B cell (primary cell): ENCODE data around the gene MIPOL1.

ENCODE experiments used
- EZH2 ChIP-seq: IDR thresholded peaks from 2 replicates; pipeline ENCODE4 v1.6.1; 2012; ENCODE audit warnings: borderline replicate concordance, low read depth, mild to moderate bottlenecking, moderate library complexity, low read length; ENCODE audit not compliant: insufficient read depth, poor library complexity, severe bottlenecking
- TF ChIP-seq, protein P1 (sequence below): fragments of 200-600 bp; IDR thresholded peaks from one replicate; pipeline ENCODE4 v1.8.0; 2022; ENCODE audit warnings: antibody characterized with exemption, mild to moderate bottlenecking

DNA sequence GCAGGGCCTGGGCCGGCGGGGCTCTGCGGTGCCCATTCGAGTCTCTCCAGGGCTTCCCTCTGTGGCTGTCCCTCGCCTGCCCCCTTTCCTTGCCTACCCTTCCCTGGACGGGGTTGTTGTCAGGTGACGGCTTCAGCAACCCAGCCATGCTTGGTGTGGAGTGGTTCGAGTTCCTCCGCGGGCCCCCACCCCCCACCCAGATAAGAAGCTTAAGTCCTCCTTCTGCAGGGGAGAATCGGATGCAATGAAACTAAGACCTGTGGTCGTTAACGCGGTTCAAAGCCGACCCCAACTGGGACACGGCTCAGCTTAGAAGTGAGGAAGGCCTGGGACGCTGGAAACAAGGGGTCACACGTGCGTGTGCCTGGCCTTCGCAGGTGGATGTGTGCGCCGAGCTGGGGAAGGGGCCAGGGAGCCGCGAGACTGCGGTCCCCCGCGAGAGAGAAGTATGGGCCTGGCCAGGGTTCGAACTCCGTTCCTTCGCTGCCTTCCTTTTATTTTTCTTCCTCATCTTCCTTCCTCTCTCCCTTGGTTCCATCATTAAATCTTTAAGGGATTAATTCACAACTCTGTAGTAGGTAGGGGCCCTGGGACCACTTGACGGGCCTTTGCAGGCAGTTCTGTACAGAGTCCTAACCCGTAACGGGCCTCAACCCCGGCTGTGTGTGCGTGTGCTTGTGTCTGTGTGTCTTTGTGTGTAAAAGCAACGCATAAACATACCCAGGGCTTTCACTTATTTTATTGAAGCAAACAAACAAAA, 401.2 kb downstream of the MIPOL1 start:
- TF ChIP-seq, protein P1, sequence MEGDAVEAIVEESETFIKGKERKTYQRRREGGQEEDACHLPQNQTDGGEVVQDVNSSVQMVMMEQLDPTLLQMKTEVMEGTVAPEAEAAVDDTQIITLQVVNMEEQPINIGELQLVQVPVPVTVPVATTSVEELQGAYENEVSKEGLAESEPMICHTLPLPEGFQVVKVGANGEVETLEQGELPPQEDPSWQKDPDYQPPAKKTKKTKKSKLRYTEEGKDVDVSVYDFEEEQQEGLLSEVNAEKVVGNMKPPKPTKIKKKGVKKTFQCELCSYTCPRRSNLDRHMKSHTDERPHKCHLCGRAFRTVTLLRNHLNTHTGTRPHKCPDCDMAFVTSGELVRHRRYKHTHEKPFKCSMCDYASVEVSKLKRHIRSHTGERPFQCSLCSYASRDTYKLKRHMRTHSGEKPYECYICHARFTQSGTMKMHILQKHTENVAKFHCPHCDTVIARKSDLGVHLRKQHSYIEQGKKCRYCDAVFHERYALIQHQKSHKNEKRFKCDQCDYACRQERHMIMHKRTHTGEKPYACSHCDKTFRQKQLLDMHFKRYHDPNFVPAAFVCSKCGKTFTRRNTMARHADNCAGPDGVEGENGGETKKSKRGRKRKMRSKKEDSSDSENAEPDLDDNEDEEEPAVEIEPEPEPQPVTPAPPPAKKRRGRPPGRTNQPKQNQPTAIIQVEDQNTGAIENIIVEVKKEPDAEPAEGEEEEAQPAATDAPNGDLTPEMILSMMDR, result no peak
- TF ChIP-seq EZH2, result no peak
